Muscle layer of duodenum (tissue), 2 donors: ENCODE results near the gene CAMSAP1.
"Not testable (repeated sequence)": the region's sequence is repeated elsewhere in the genome, so short reads cannot be mapped to it uniquely, and the experiment has no call there.

Experiments used
- H3K27ac ChIP-seq: one replicate; pipeline ENCODE4 v1.7.0; 2013; ENCODE audit warnings: mild to moderate bottlenecking, low read length
- H3K27me3 ChIP-seq: one replicate; pipeline ENCODE4 v1.7.0; 2013; ENCODE audit warnings: low read depth, mild to moderate bottlenecking, control low read depth, low read length
- H3K36me3 ChIP-seq, 2 donors: one replicate each; pipeline ENCODE4 v1.7.0; 2013; ENCODE audit warnings: low read length in 2 of 2, control low read depth in 1 of 2, mild to moderate bottlenecking in 1 of 2; ENCODE audit not compliant: insufficient read depth in 2 of 2, control insufficient read depth in 1 of 2
- H3K4me1 ChIP-seq, 2 donors: one replicate each; pipeline ENCODE4 v1.7.0; 2013; ENCODE audit warnings: low read length in 2 of 2, mild to moderate bottlenecking in 2 of 2, control low read depth in 1 of 2, moderate library complexity in 1 of 2; ENCODE audit not compliant: insufficient read depth in 2 of 2, control insufficient read depth in 1 of 2
- H3K4me3 ChIP-seq, 2 donors: one replicate each; pipeline ENCODE4 v1.7.0; 2013; ENCODE audit warnings: low read length in 2 of 2, low read depth in 1 of 2, mild to moderate bottlenecking in 1 of 2
- H3K9me3 ChIP-seq, 2 donors: one replicate each; pipeline ENCODE4 v1.7.0; 2013; ENCODE audit warnings: low read length in 2 of 2, control low read depth in 1 of 2, mild to moderate bottlenecking in 1 of 2; ENCODE audit not compliant: control insufficient read depth in 1 of 2
- donor health status: healthy.

The CAMSAP1 gene, protein sequence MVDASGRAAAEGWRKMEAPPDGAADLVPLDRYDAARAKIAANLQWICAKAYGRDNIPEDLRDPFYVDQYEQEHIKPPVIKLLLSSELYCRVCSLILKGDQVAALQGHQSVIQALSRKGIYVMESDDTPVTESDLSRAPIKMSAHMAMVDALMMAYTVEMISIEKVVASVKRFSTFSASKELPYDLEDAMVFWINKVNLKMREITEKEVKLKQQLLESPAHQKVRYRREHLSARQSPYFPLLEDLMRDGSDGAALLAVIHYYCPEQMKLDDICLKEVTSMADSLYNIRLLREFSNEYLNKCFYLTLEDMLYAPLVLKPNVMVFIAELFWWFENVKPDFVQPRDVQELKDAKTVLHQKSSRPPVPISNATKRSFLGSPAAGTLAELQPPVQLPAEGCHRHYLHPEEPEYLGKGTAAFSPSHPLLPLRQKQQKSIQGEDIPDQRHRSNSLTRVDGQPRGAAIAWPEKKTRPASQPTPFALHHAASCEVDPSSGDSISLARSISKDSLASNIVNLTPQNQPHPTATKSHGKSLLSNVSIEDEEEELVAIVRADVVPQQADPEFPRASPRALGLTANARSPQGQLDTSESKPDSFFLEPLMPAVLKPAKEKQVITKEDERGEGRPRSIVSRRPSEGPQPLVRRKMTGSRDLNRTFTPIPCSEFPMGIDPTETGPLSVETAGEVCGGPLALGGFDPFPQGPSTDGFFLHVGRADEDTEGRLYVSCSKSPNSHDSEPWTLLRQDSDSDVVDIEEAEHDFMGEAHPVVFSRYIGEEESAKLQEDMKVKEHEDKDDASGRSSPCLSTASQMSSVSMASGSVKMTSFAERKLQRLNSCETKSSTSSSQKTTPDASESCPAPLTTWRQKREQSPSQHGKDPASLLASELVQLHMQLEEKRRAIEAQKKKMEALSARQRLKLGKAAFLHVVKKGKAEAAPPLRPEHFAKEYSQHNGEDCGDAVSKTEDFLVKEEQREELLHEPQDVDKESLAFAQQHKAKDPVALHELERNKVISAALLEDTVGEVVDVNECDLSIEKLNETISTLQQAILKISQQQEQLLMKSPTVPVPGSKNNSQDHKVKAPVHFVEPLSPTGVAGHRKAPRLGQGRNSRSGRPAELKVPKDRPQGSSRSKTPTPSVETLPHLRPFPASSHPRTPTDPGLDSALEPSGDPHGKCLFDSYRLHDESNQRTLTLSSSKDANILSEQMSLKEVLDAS (N-terminal part only)

GRCh38 chr9:135907431-135908092 lies at the start of gene CAMSAP1:
TSS of gene CAMSAP1 (minus strand) at chr9:135907546. CDS start at chr9:135907159, 387 bp downstream.
- H3K27me3 ChIP-seq: no peaks in the 10 kb centered on the region
- no peak within 1 kb of the TSS for H3K27ac ChIP-seq
- no peaks in the 10 kb centered on the region for H3K9me3 ChIP-seq
- H3K36me3 ChIP-seq: peaks cover 0 to 20% of the 10 kb centered on the region in 2 donors
- peak within 1 kb of the TSS; percentile 59 to 91 for H3K4me3 ChIP-seq
- H3K4me1 ChIP-seq: peaks cover 21 to 35% of the 10 kb centered on the region in 2 donors

DNA sequence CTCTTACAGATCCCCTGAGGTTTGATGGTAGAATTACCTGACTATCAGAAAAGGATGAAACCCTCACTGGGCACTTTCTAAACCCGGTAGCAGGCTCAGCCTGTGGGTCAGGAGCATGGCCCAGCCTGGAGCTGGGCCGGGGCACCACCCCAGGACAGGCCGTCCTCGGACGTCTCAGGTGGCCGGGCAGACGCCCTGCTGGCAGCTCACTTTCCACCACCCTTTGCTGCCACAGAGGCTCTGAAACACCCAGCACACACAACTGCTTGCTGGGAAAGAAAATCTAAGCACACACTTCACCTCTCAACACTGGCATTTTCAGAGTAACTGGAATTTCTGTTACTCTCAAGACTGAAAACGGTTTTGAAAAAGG lies 49.4 kb upstream of the CAMSAP1 start:
- H3K27me3 ChIP-seq: no peaks in the 10 kb centered on the region
- H3K9me3 ChIP-seq: no peaks in the 10 kb centered on the region
- H3K36me3 ChIP-seq: peaks cover 11 to 28% of the 10 kb centered on the region in 2 donors
- no peak overlapping the region for H3K27ac ChIP-seq
- H3K4me1 ChIP-seq: peaks cover 10 to 14% of the 10 kb centered on the region in 2 donors
- no peak overlapping the region for H3K4me3 ChIP-seq

DNA sequence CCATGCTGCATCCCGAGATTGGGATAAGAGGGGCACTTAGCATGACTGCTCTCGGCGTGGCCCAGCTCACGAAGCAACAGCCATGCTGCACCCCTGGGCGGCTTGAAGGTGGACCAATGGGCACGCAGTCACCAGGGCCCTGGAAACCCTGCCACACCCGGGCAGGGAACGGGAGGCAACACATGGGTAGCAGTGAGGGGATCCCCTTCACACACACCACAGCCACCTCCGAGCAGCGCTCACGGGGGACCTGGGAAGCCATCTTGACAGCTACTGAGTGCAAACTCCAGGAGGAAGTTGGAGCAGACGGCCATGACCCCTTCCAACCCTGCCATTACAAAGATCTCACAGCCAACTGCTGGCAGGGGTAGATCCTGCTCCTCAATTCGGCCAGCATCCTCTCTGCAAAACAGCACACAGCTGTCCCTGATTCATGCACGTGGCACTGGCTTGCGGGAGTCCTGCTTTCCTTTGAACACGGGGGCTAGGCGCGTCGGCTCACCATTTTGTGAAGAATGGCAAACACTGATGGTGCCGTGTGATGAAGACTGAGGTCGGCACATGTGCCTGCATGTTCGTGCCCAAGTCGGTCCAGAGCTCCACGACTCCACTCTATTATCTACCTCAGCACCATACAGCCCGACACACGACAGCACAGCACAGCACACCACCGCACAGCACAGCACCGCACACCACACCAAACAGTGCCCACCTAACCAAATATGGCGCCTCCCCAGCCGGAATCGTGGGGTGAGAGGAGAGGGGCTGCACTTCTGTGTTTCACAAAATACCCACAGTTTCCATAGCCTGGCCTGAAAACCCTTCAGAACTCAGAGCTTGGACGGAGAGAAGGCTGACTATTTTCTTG lies 48.8 kb upstream of the CAMSAP1 start:
- no peak overlapping the region for H3K4me3 ChIP-seq

DNA sequence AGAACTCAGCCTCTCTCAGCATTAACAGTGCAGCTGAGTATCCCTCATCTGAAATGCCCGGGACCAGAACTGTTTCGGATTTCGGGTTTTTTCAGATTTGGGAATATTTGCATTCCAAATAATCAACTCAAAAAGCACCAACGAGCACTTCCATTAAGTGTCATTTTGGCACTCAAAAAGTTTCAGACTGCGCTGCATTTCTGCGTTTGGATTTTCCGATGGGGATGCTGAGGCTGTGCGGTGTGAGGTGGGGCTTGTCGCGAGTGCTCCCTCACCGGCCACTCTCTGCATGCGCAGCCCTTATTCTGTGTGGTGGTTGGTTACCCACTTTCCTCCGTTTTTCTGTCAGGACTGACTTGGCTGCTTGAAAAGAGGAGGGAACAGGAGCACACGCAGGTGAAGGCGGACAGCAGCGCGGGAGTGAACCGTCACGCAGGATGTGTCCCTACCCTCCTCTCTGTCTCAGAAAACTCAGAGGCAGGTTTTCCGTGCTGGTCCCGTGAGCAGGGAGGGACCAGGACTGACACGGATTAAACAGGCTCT lies 45.4 kb upstream of the CAMSAP1 start:
- H3K36me3 ChIP-seq: peaks cover 20 to 46% of the 10 kb centered on the region in 2 donors
- no peaks in the 10 kb centered on the region for H3K9me3 ChIP-seq
- no peak overlapping the region for H3K27ac ChIP-seq
- H3K4me1 ChIP-seq: no peaks in the 10 kb centered on the region
- H3K27me3 ChIP-seq: no peaks in the 10 kb centered on the region
- no peak overlapping the region for H3K4me3 ChIP-seq

More for the DNA sequence above, 48.8 kb upstream of the CAMSAP1 start:
- Histone ChIP-seq H3K36me3 (peaks cover 11 to 29% of the 10 kb centered on the region in 2 donors), H3K4me1 (peaks cover 10 to 14% of the 10 kb centered on the region in 2 donors), H3K9me3 (no peaks in the 10 kb centered on the region), H3K27ac (no peak overlapping the region), H3K27me3 (no peaks in the 10 kb centered on the region)

DNA sequence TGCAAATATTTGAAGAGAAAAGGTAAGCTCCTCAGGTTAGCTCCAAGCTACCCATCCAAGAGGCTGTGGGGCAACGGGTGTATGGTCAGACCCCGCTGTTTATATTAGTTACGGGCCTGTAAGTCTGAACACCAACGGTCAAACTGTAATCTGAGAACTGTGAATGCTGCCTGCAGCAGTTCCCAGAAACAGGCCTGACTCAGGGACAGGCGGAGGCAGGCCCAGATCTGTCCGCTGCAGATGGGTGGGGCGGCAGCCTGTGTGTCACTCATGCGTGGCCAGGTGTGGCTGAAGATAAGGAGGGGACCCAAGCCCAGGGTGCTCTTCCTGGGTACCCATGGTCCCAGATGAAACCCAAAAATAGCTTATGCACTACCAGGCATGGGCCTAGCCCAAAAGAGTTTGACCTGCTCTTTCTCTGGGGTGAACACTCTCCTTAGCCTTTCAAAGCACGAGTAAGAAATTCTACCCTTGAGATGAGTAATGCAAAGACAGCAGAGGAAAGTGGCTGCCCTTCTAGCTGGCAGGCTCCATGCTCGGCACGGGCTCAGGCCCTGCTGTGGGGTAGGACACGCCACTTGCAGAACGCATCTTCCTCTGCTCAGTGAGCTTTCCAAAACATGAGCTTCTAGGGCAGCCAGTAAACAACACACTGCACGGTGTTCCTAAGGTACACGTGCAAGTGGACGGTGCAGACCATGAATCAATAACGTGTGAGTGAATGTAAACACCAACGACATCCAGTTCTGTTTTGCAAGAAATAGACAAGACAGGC lies 44.7 kb upstream of the CAMSAP1 start:
- peaks cover 21 to 52% of the 10 kb centered on the region in 2 donors for H3K36me3 ChIP-seq
- no peak overlapping the region for H3K27ac ChIP-seq
- H3K27me3 ChIP-seq: no peaks in the 10 kb centered on the region
- H3K4me3 ChIP-seq: no peak overlapping the region
- H3K9me3 ChIP-seq: no peaks in the 10 kb centered on the region
- H3K4me1 ChIP-seq: no peaks in the 10 kb centered on the region

GRCh38 chr9:135951310-135951709 lies 44.0 kb upstream of the CAMSAP1 start:
- peaks cover 27 to 60% of the 10 kb centered on the region in 2 donors for H3K36me3 ChIP-seq
- not testable (repeated sequence) for H3K27ac ChIP-seq, H3K27me3 ChIP-seq, H3K4me3 ChIP-seq, H3K4me1 ChIP-seq, H3K9me3 ChIP-seq

DNA sequence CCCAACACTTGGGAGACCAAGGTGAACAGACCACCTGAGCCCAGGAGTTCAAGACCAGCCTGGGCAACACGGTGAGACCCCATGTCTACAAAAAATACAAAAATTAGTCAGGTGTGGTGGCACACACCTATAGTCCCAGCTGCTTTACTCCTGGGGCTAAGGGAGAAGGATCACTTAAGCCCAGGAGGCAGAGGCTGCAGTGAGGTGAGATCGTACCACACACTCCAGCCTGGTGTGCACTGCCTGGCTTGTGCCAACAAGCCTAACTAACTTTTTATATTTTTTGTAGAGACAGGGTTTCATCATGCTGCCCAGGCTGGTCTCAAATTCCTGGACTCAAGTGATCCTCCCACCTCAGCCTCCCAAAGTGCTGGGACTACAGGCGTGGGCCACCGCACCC lies 43.5 kb upstream of the CAMSAP1 start:
- peaks cover 31 to 64% of the 10 kb centered on the region in 2 donors for H3K36me3 ChIP-seq
- H3K27ac ChIP-seq, H3K9me3 ChIP-seq, H3K4me1 ChIP-seq, H3K4me3 ChIP-seq, H3K27me3 ChIP-seq: not testable (repeated sequence)

DNA sequence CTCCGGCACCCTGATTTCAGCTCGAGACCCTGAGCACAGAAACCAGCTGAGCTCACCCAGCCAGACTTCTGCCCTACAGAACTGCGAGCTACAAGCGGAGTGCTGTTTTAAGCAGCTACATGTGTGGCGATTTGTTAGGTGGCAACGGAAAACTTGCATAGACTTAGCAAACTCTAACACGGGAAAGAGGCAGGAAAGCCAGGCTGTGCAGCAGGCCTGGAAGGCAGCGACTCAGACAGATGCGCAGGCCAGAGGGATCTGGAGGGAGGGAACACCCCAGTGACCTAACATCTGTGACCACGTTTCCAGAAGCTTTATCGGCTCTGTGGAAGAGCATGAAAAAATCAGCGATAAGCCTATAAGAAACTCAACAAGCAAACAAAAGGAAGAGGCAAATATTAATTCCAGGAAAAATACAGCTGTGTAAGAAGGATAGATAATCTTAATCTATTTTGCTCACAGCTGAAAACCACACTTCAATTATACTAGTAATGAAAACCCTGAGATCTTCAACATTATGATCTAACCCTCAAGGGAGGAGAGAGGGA lies 42.9 kb upstream of the CAMSAP1 start:
- H3K4me1 ChIP-seq: no peaks in the 10 kb centered on the region
- peaks cover 38 to 71% of the 10 kb centered on the region in 2 donors for H3K36me3 ChIP-seq
- H3K27me3 ChIP-seq: no peaks in the 10 kb centered on the region
- H3K9me3 ChIP-seq: no peaks in the 10 kb centered on the region
- no peak overlapping the region for H3K4me3 ChIP-seq
- no peak overlapping the region for H3K27ac ChIP-seq

GRCh38 chr9:135949501-135950134 lies 42.3 kb upstream of the CAMSAP1 start:
- H3K4me1 ChIP-seq: no peaks in the 10 kb centered on the region
- peaks cover 43 to 72% of the 10 kb centered on the region in 2 donors for H3K36me3 ChIP-seq

More at GRCh38 chr9:135949501-135950134, 42.3 kb upstream of the CAMSAP1 start:
- H3K4me3 ChIP-seq: no peak overlapping the region
- H3K27me3 ChIP-seq: no peaks in the 10 kb centered on the region
- H3K9me3 ChIP-seq: no peaks in the 10 kb centered on the region
- no peak overlapping the region for H3K27ac ChIP-seq
